ENCODE results near the gene ZNF646.

Gene ZNF646

GRCh38 chr16:31113121-31114120, 39.2 kb downstream of the ZNF646 start:
- H3K4me3 ChIP-seq (ENCODE audit: low read length), result no peak overlapping the region
- TF ChIP-seq ZNF274 (IDR thresholded peaks at IDR 0.05; ENCODE audit: low read depth, low read length), result no peak

DNA sequence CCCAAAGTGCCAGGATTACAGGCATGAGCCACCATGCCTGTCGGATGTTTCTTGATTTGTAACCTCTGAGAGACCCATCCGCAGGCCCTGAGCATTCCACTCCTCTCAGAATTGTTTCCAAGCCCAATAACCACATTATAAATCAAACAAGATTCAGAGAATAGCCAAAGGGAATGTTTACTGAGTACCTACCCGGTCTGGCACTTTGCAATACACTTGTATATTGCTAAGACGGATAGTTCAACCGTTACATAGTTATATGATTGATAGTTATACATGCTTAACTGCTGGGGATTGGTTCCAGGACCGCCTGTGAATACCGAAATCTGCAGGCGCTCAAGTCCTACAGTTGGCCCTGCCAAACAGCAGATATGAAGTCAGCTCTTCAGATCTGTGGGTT, 40.2 kb downstream of the ZNF646 start:
- TF ChIP-seq ZNF274 (IDR thresholded peaks at IDR 0.05; ENCODE audit: low read depth, low read length), result no peak
- no peak overlapping the region for H3K4me3 ChIP-seq (ENCODE audit: low read length)

- H3K4me3 ChIP-seq (ENCODE audit: low read length), result peak within 1 kb of the TSS; percentile 75
- no peak for TF ChIP-seq ZNF274 (IDR thresholded peaks at IDR 0.05; ENCODE audit: low read depth, low read length)
Observed at GRCh38 chr16:31117384-31118222, 43.4 kb downstream of the ZNF646 start, which contains the start of gene KAT8. KAT8 (plus strand) TSS chr16:31117664; CDS start chr16:31117682, 18 bp downstream.

DNA sequence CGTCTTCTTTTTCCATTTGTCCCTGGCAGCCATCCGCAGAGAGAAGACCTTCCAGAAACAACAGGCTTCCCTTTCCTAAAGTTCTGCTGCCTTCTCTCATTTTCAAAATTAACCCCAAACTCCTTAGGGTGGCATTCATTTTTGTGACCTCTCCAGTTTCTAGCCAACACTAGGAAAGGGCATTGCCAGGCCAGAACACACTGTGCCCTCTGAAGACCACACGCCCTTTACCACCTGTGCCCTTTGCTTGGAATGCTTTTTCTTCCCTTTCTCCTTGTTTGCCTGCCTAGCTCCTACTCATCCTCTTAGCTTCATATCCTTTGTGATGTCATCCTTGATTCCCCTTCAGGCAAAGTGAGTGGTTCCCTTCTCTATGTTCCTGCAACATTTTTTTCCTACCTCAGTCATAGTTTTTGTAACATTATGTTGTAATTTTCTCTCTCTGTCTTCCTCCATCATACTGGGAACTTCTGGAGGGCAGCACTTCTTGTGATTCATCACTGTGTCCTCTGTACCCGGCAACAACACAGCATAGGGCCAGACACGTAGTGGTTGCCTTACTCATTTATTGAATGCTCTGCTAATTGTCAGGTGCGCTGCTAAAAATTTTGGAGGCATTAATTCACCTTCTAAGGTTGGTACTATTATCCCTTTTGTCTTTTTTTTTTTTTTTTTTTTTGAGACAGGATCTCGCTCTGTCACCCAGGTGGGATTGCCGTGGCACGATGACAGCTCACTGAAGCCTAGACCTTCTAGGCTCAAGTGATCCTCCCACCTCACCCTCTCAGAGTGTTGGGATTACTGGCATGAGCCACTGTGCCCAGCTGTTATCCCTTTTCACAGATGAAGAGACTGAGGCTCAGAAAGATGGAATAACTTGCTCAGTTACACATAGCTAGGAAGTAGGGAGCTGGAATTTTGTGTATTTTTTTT, 44.3 kb downstream of the ZNF646 start:
- H3K4me3 ChIP-seq (ENCODE audit: low read length), result peak overlapping the region; percentile 75
- TF ChIP-seq ZNF274 (IDR thresholded peaks at IDR 0.05; ENCODE audit: low read depth, low read length), result no peak

DNA sequence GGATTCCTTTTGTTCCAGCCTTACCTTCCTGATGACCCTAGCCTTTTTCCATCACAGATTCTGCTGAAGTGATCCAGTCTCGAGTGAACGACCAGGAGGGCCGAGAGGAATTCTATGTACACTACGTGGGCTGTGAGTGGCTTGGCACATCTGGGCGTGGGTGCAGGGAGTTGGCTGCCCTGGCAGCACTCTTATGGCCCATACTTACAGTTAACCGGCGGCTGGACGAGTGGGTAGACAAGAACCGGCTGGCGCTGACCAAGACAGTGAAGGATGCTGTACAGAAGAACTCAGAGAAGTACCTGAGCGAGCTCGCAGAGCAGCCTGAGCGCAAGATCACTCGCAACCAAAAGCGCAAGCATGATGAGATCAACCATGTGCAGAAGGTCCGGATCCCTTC, 45.9 kb downstream of the ZNF646 start:
- TF ChIP-seq ZNF274 (IDR thresholded peaks at IDR 0.05; ENCODE audit: low read depth, low read length), result no peak
- H3K4me3 ChIP-seq (ENCODE audit: low read length), result no peak overlapping the region

- no peak overlapping the region for H3K4me3 ChIP-seq (ENCODE audit: low read length)
- no peak for TF ChIP-seq ZNF274 (IDR thresholded peaks at IDR 0.05; ENCODE audit: low read depth, low read length)
Observed at GRCh38 chr16:31125844-31126243, 51.6 kb downstream of the ZNF646 start.

- H3K4me3 ChIP-seq (ENCODE audit: low read length), result no peak overlapping the region
- no peak for TF ChIP-seq ZNF274 (IDR thresholded peaks at IDR 0.05; ENCODE audit: low read depth, low read length)
Observed at GRCh38 chr16:31127182-31127581, 53.0 kb downstream of the ZNF646 start.

GRCh38 chr16:31128711-31129567, 54.7 kb downstream of the ZNF646 start:
- H3K4me3 ChIP-seq (ENCODE audit: low read length), result no peak overlapping the region
- TF ChIP-seq ZNF274 (IDR thresholded peaks at IDR 0.05; ENCODE audit: low read depth, low read length), result no peak

DNA sequence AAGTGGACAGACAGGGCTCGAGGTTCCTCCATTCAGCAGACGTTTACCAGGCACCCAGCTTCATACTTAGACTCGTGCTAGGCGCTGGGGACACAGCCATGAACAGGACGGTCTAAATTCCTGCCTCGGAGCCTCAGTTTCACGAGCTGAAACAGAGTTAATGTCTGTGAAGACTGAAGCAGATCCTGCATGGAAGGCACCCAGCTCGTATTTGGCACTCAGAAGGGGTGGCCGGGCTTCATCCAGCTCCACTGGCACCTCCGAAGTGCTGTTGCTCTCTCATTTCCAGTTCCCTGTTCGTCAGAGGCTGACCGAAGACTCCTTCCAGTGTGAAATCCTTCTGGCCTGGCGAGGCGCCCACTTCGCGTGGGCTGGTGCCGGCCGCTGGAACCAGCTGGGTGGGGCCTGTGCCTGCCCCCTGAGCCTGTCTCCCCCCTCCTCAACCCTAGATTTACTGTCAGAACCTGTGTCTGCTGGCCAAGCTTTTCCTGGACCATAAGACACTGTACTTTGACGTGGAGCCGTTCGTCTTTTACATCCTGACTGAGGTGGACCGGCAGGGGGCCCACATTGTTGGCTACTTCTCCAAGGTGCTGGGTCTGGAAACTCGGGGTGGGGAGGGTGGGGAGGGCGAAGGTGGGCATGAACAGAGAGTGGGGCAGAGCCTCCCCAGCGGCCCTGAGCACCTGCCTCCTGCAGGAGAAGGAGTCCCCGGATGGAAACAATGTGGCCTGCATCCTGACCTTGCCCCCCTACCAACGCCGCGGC, 55.5 kb downstream of the ZNF646 start:
- TF ChIP-seq ZNF274 (IDR thresholded peaks at IDR 0.05; ENCODE audit: low read depth, low read length), result no peak
- H3K4me3 ChIP-seq (ENCODE audit: low read length), result no peak overlapping the region

DNA sequence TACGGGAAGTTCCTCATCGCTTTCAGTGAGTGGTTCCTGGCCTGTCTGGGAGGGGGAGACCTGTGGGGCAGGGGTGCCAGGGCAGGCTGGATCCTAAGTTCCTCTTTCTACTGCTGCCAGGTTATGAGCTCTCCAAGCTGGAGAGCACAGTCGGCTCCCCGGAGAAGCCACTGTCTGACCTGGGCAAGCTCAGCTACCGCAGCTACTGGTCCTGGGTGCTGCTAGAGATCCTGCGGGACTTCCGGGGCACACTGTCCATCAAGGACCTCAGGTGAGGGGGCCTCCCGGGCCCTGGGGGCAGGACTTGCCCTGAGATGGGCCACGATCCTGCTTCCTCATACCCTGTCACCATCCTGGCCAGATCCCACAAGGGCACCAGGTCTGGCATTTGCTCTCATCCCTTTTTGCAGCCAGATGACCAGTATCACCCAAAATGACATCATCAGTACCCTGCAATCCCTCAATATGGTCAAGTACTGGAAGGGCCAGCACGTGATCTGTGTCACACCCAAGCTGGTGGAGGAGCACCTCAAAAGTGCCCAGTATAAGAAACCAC, 56.2 kb downstream of the ZNF646 start:
- no peak overlapping the region for H3K4me3 ChIP-seq (ENCODE audit: low read length)
- no peak for TF ChIP-seq ZNF274 (IDR thresholded peaks at IDR 0.05; ENCODE audit: low read depth, low read length)

DNA sequence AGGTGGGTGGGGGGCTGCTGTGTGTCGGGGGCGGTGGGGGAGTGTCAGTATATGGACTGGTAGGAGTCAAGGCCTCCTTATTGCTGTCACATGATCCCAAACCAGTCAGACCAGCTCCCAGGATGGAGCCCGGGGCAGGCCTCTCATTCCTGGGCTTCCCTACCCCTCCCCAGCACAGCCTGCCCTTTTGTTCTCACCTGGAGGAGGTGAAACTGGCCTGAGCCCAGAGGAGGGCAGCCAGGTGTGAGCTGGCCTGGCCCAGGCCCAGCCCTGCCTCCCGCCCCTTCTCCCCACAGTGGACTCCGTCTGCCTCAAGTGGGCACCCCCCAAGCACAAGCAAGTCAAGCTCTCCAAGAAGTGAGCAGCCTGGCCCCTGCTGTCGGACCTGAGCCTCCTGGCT, 56.7 kb downstream of the ZNF646 start:
- no peak for TF ChIP-seq ZNF274 (IDR thresholded peaks at IDR 0.05; ENCODE audit: low read depth, low read length)
- no peak overlapping the region for H3K4me3 ChIP-seq (ENCODE audit: low read length)

- no peak for TF ChIP-seq ZNF274 (IDR thresholded peaks at IDR 0.05; ENCODE audit: low read depth, low read length)
- no peak overlapping the region for H3K4me3 ChIP-seq (ENCODE audit: low read length)
Observed at GRCh38 chr16:31131416-31131815, 57.2 kb downstream of the ZNF646 start.
